OCI-LY3 (cell line): Measurements from ENCODE around the gene MS4A10.

ENCODE experiments used
- EZH2phosphoT487 ChIP-seq: fragments of 200-600 bp; shearing (Covaris generic); IDR thresholded peaks from 2 replicates; pipeline ENCODE4 v1.6.1; 2018; ENCODE audit warnings: antibody characterized with exemption, mixed run types, low read depth
- TF ChIP-seq, protein P1 (sequence below): fragments of 200-600, 300-600 bp; sonication (generic); IDR thresholded peaks from 2 replicates; pipeline ENCODE4 v1.5.1; 2014; ENCODE audit warnings: antibody characterized with exemption, low read length, low read depth

GRCh38 chr11:60782393-60783140 is 2.6 kb upstream of the MS4A10 start:
- TF ChIP-seq, protein P1, sequence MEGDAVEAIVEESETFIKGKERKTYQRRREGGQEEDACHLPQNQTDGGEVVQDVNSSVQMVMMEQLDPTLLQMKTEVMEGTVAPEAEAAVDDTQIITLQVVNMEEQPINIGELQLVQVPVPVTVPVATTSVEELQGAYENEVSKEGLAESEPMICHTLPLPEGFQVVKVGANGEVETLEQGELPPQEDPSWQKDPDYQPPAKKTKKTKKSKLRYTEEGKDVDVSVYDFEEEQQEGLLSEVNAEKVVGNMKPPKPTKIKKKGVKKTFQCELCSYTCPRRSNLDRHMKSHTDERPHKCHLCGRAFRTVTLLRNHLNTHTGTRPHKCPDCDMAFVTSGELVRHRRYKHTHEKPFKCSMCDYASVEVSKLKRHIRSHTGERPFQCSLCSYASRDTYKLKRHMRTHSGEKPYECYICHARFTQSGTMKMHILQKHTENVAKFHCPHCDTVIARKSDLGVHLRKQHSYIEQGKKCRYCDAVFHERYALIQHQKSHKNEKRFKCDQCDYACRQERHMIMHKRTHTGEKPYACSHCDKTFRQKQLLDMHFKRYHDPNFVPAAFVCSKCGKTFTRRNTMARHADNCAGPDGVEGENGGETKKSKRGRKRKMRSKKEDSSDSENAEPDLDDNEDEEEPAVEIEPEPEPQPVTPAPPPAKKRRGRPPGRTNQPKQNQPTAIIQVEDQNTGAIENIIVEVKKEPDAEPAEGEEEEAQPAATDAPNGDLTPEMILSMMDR = no peak
- no peak for TF ChIP-seq EZH2phosphoT487
